Astrocyte (in vitro differentiated cells and primary cell): ENCODE measurements around the gene UBN2. TPM values are rescaled to one million over a fixed set of nuclear protein-coding genes. Genes with fewer than 3 reads are reported as not detected.

Experiments
- DNase-seq: peaks from one replicate; pipeline ENCODE4 v3.0.0-alpha.2; 2010; ENCODE audit warnings: low read depth
- FAIRE-seq: peaks from 2 replicates; lab custom pipeline; 2011; peaks lifted over from hg19 to GRCh38; lab: Jason Lieb, UNC
- H2AFZ ChIP-seq: 2 replicates; pipeline ENCODE4 v1.6.0; 2012; ENCODE audit warnings: low read depth, low read length, inconsistent platforms
- H3K27ac ChIP-seq: 2 replicates; pipeline ENCODE4 v1.5.1; 2011; ENCODE audit warnings: low read depth, low read length, inconsistent platforms
- H3K27me3 ChIP-seq: 2 replicates; pipeline ENCODE4 v1.6.0; 2011; ENCODE audit warnings: low read length, inconsistent platforms; ENCODE audit not compliant: insufficient read depth
- H3K36me3 ChIP-seq: 2 replicates; pipeline ENCODE4 v1.5.1; 2011; ENCODE audit warnings: low read length, inconsistent platforms; ENCODE audit not compliant: insufficient read depth
- H3K4me1 ChIP-seq: 2 replicates; pipeline ENCODE4 v1.5.1; 2011; ENCODE audit warnings: low read length, inconsistent platforms; ENCODE audit not compliant: insufficient read depth
- H3K4me2 ChIP-seq: 2 replicates; pipeline ENCODE4 v1.6.0; 2012; ENCODE audit warnings: low read length, inconsistent platforms
- H3K4me3 ChIP-seq: 2 replicates; pipeline ENCODE4 v1.5.1; 2011; ENCODE audit warnings: low read depth, mild to moderate bottlenecking, low read length, inconsistent platforms; ENCODE audit not compliant: insufficient read depth
- H3K79me2 ChIP-seq: 2 replicates; pipeline ENCODE4 v1.6.0; 2012; ENCODE audit warnings: mild to moderate bottlenecking, low read length, inconsistent platforms; ENCODE audit not compliant: insufficient read depth
- H3K9ac ChIP-seq: 2 replicates; pipeline ENCODE4 v1.6.0; 2012; ENCODE audit warnings: mild to moderate bottlenecking, low read length, inconsistent platforms
- H3K9me3 ChIP-seq: 2 replicates; pipeline ENCODE4 v1.5.1; 2012; ENCODE audit warnings: low read depth, mild to moderate bottlenecking, low read length, inconsistent platforms; ENCODE audit not compliant: insufficient read depth
- H4K20me1 ChIP-seq: 2 replicates; pipeline ENCODE4 v1.6.0; 2012; ENCODE audit warnings: low read length, inconsistent platforms; ENCODE audit not compliant: insufficient read depth
- H3K27ac Mint-ChIP-seq: one replicate; pipeline ENCODE4 v1.8.0; 2021; ENCODE audit warnings: mild to moderate bottlenecking, mixed read lengths; ENCODE audit not compliant: unreplicated experiment
- H3K27me3 Mint-ChIP-seq: one replicate; pipeline ENCODE4 v1.8.0; 2021; ENCODE audit warnings: low read depth, mixed read lengths; ENCODE audit not compliant: unreplicated experiment
- H3K36me3 Mint-ChIP-seq: one replicate; pipeline ENCODE4 v1.8.0; 2021; ENCODE audit warnings: low read depth, mixed read lengths; ENCODE audit not compliant: unreplicated experiment
- H3K4me1 Mint-ChIP-seq: one replicate; pipeline ENCODE4 v1.8.0; 2021; ENCODE audit warnings: low read depth, mixed read lengths; ENCODE audit not compliant: unreplicated experiment
- H3K4me3 Mint-ChIP-seq: one replicate; pipeline ENCODE4 v1.8.0; 2021; ENCODE audit warnings: mild to moderate bottlenecking, moderate library complexity, mixed read lengths; ENCODE audit not compliant: unreplicated experiment
- H3K9me3 Mint-ChIP-seq: one replicate; pipeline ENCODE4 v1.8.0; 2021; ENCODE audit warnings: mild to moderate bottlenecking, mixed read lengths; ENCODE audit not compliant: unreplicated experiment
- CTCF ChIP-seq: IDR thresholded peaks from 2 replicates; pipeline ENCODE4 v1.5.1; 2011; ENCODE audit warnings: low read depth, mild to moderate bottlenecking, inconsistent platforms, low read length, moderate library complexity; ENCODE audit not compliant: insufficient read depth
- EZH2 ChIP-seq: IDR thresholded peaks from 2 replicates; pipeline ENCODE4 v1.6.1; 2012; ENCODE audit warnings: mild to moderate bottlenecking, low read length, inconsistent platforms; ENCODE audit not compliant: insufficient read depth
- total RNA-seq: library from RNA; stranded (reverse); gene quantifications from 2 replicates; pipeline ENCODE4 v1.2.1, GENCODE V29; 2021

UBN2 gene
- total RNA-seq, 1 donor from 2014 or later = 16.5 TPM

GRCh38 chr7:139345042-139345441 is 114.0 kb downstream of the UBN2 start:
- peaks cover 7% of the 10 kb centered on the region for H3K4me1 Mint-ChIP-seq
- Histone ChIP-seq H3K27ac (no peak overlapping the region), H3K9me3 (no peaks in the 10 kb centered on the region), H3K4me2 (no peak overlapping the region), H3K4me1 (peaks cover 9% of the 10 kb centered on the region), H3K36me3 (no peaks in the 10 kb centered on the region), H2AFZ (no peak overlapping the region), H4K20me1 (no peaks in the 10 kb centered on the region), H3K4me3 (no peak overlapping the region), H3K9ac (no peak overlapping the region), H3K27me3 (no peaks in the 10 kb centered on the region), H3K79me2 (peaks cover 26% of the 10 kb centered on the region)
- no peak for TF ChIP-seq EZH2
- no peak for TF ChIP-seq CTCF
- H3K36me3 Mint-ChIP-seq = no peaks in the 10 kb centered on the region
- H3K27ac Mint-ChIP-seq = no peak overlapping the region
- H3K9me3 Mint-ChIP-seq = no peaks in the 10 kb centered on the region
- H3K27me3 Mint-ChIP-seq = no peaks in the 10 kb centered on the region
- H3K4me3 Mint-ChIP-seq = no peak overlapping the region
- DNase-seq = no peak
- no peak for FAIRE-seq

- Histone ChIP-seq H3K79me2 (no peaks in the 10 kb centered on the region), H4K20me1 (no peaks in the 10 kb centered on the region), H2AFZ (no peak overlapping the region), H3K9me3 (no peaks in the 10 kb centered on the region), H3K27me3 (no peaks in the 10 kb centered on the region), H3K4me3 (no peak overlapping the region), H3K9ac (no peak overlapping the region), H3K4me1 (no peaks in the 10 kb centered on the region), H3K27ac (no peak overlapping the region), H3K4me2 (no peak overlapping the region), H3K36me3 (no peaks in the 10 kb centered on the region)
- H3K36me3 Mint-ChIP-seq = peaks cover 5% of the 10 kb centered on the region
- no peak for TF ChIP-seq EZH2
- no peak for TF ChIP-seq CTCF
- H3K27me3 Mint-ChIP-seq = no peaks in the 10 kb centered on the region
- no peak for FAIRE-seq
- H3K27ac Mint-ChIP-seq = no peak overlapping the region
- peaks cover 3% of the 10 kb centered on the region for H3K4me1 Mint-ChIP-seq
- no peaks in the 10 kb centered on the region for H3K9me3 Mint-ChIP-seq
- no peak for DNase-seq
- H3K4me3 Mint-ChIP-seq = no peak overlapping the region
Observed at GRCh38 chr7:139351027-139351426, 120.0 kb downstream of the UBN2 start.

- no peak overlapping the region for H3K4me2 ChIP-seq
- peaks cover 5% of the 10 kb centered on the region for H3K36me3 Mint-ChIP-seq
- no peak overlapping the region for H2AFZ ChIP-seq
- no peak overlapping the region for H3K4me3 ChIP-seq
- no peaks in the 10 kb centered on the region for H3K9me3 Mint-ChIP-seq
- H3K79me2 ChIP-seq = peaks cover under 1% of the 10 kb centered on the region
- no peaks in the 10 kb centered on the region for H3K36me3 ChIP-seq
- DNase-seq = no peak
- TF ChIP-seq EZH2 = no peak
- no peak for TF ChIP-seq CTCF
- H3K27ac Mint-ChIP-seq = no peak overlapping the region
- H3K4me1 ChIP-seq = no peaks in the 10 kb centered on the region
- H4K20me1 ChIP-seq = no peaks in the 10 kb centered on the region
- H3K4me1 Mint-ChIP-seq = peaks cover 3% of the 10 kb centered on the region
- no peaks in the 10 kb centered on the region for H3K9me3 ChIP-seq
- H3K27me3 ChIP-seq = no peaks in the 10 kb centered on the region
- H3K9ac ChIP-seq = no peak overlapping the region
- H3K27ac ChIP-seq = no peak overlapping the region
- no peak for FAIRE-seq
- no peaks in the 10 kb centered on the region for H3K27me3 Mint-ChIP-seq
- no peak overlapping the region for H3K4me3 Mint-ChIP-seq
Observed at GRCh38 chr7:139354729-139355128, 123.7 kb downstream of the UBN2 start.
